GM19468 (cell line): ENCODE results near the gene NFIX.

Experiments used
- ATAC-seq: cut with Tn5 transposase; IDR thresholded peaks from one replicate; pipeline ENCODE4 v1.9.1; 2021; ENCODE audit warnings: mild to moderate bottlenecking, moderate library complexity, moderate number of reproducible peaks; ENCODE audit not compliant: unreplicated experiment; ENCODE audit errors: extremely low read depth

Gene NFIX

DNA sequence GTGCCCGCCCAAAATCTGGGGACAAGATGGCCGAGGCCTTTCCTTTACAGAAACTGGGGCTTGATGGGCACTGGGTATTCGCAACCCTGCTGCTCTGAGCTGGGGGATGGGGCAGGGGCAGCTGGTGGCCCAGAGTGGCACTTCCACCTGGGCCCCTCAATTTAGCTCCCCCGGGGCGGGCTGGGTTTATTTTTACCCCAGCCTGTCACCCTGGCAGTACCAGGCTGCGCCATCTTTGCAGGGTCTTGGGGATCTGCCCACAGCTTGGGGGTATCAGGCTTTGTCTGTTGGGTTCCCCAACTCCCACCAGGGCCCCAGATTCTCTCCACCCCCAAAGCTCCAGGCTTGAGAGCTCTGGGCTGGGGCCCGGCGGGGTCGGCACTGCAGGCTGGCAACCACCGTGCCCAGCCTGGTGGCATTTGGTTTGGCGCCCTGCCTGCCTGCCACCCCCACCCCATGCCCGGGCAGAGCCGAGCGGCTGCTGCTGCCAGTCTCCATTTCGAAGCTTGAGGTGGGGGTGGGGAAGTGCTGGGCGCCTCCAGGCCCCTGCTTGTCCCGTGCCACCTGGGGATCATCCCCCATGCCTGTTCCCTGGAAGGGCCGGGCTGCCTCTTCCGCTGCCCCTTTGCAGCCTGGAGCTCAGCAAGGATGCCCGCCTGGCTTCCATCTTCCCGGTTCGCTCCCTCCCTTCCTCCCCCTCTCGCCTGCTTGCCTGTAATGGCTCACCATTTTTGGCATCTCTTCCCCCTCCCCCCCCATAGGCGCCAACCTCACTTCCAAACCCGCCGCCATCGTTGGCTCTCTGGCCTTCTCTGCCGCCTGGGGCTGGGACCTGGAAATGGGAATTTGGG, 11.4 kb downstream of the NFIX start:
- ATAC-seq, result no peak

DNA sequence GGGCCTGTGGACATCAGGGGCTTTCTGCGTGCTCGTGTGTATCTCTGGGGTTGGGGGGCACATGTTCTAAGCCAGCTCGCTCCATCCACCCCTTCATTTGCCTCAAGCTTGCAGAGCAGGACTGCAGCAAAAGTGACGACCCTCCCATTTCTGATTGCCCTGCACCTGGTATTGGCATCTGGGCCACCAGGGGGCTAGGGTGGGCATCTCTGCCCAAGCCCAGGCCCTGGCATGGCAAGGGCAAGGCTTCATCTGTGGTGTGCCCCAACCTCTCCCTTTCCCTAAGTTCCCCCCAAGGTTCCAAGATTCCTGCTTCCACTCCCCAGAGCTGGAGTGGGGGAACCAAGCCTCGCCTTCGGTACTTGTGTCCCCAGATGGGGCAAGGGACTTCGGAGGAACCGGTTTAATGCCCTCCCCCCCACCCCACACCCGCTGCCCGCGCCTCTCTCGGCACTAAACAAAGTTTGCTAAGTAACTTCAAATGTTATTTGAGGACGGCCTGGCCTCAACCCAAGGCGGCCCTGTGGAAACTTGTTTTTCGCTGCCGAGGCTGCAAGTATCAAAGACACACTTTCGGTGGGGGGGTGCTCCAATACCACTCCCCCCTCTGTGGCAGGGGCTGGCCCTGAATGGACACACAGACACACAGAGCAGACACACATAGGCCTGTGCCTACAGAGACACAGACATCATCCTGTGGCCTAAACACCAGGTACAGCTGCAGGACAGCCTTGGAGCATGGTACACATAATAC, 12.2 kb downstream of the NFIX start:
- ATAC-seq, result no peak

DNA sequence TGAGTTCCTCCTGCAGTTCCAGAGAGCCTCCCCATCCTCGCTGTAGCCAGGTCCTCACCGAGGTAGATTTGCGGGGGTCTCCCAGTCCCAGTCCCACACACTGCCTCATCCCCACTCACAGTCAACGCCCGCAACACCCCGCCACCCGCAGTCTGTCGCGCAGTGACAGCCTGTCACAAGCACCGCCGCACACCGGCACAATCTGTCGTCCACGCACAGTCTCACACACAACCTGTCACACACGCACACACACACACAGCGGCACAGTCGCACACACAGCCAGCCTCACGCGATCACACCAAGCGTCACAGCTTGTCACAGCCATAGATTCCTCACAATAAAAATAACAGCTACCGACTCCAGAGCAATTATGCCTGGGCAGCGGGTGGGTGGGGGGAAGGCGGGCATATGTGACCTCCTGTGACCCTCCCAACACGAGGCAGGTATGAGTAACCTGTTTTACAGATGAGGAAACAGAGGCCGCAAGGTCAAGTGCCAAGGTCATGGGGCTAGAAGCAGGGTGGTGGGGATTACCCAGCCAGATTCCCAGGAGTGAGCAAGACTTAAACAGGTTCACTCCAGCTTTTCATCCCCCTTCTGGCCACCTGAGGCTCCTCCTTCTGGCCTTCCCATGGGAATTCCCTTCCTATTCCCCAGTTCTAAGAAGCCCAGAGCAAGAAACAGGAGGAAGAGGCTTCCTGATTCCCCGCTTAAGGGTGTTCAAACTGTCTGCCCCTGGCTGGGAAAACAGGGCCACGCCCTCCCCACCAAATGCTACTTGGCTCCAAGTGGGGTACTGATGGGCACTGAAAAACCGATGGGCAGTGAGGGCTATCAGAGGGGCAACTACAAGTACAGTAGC, 13.9 kb downstream of the NFIX start:
- ATAC-seq, result no peak

DNA sequence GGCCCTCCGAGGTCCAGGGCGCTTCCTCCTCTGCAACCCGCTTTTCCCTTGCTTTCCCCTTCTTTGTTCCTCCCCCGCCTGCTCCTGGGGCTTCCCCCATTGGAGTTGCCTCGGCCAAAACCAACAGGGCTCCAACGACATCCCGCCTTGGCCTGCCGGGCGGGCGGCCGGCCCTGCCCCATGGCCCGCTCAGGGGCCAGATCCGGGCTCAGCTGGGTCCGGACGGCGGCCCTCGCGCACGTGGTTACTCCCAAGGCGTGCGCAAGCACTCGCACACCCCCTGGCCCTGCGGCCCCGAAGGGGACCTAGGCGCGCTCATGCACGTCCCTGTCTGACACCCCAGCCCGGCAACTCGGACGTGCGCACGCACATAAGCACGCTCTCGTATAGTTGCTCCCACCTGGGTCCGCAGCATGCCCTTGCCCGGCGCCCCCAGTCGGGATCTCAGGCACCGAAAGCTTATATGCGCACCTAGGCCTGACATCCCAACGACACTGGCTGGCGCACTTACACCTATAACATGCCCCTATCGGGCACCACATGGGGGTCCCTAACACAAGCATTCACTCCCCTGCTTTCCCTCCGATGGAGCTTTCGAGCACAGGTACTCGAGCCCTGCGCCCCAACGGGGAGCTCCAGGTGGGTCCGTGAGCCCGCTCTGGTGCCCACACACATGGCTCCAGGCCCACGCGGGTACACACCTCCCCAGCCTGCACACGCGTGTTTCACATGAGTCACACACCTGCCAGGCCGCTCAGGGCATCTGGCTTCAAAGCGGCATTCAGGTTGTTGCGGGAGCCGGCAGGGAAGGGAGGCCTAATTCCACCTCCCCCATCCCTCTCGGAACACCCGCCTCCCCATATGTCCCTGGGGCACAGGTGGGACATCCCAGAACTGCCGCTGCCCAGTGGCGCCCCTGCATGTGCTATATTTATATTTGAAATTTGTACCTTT, 15.0 kb downstream of the NFIX start:
- no peak for ATAC-seq

DNA sequence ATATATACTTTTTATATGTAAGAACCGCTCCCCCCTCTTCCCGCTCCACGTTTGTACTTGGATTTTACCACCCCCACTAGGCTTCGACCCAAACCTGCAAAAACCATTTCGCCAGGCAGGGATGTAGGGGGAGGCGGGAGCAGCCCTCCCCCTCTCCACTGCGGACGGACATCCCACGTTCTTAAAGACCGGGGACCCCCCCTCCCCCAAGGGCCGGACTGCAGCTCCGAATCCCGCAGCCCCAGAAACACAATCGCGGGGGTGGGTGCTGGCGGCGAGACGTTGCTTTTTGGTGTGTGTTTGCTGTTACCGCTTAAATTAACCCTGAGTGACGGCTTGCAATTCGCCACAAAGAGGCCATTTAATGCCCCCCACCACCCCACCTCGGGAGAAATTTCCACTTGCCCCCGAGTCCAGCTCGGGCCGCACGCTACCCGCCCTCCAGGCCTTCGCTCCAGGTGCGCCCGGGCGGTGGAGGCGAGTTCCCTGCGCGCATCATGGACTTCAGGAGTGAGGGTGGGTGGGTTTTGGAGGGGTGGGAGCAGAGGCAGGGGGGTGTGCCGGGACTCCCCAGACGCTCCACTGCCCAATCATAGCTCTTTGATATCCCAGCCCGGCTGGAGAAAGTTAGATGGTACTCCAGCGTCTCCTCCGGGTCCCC, 15.8 kb downstream of the NFIX start:
- no peak for ATAC-seq

DNA sequence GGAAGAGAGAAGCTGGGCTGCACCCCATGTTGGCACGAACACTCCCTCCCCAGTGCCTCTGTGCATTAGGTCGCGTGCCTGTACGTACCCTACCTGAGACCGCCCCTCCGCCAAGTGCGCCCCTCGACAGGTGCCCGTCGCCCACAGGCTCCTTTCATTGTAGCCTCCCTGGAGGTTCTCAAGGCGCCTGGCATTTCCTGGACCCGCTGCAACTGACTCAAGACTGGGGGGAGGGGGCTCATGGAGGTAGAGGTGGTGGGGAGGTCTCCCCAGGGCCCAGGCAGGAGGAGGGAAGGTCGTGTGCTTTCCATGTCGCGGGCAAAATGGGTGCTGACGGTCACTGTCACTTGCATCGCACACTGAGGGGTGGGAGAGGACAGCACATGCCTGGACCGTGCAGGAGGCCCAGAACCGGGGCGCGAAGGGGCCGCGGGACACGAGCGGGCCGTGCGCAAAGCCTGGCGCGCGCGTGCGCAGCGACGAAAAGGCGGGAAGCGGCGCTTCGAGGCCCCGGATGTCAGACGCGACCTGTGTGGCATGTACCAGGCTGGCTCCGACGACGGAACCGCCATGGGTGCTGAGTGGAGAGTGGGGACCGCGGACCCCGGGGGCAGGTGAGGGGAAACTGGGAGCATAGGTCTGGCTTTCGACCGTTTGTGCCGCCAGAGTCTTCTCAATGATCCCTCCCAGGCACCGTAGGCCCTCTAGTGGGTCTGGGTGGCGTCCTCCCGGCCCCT, 16.5 kb downstream of the NFIX start:
- no peak for ATAC-seq

DNA sequence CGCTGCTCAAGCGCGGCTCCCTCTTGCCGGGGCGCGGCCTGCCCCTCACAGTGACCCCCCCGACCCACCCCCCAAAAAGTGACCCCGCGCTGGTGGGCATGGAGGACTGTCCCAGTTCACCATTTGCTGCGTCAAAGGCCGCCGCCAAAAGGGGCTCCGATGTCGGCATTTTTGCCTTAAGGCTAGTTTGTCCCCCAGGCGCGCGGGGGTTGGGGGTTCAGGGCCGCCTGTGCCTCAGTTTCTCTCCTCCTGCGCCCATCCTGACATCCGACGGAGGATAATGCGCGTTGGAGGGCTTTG, 17.1 kb downstream of the NFIX start:
- ATAC-seq, result no peak

DNA sequence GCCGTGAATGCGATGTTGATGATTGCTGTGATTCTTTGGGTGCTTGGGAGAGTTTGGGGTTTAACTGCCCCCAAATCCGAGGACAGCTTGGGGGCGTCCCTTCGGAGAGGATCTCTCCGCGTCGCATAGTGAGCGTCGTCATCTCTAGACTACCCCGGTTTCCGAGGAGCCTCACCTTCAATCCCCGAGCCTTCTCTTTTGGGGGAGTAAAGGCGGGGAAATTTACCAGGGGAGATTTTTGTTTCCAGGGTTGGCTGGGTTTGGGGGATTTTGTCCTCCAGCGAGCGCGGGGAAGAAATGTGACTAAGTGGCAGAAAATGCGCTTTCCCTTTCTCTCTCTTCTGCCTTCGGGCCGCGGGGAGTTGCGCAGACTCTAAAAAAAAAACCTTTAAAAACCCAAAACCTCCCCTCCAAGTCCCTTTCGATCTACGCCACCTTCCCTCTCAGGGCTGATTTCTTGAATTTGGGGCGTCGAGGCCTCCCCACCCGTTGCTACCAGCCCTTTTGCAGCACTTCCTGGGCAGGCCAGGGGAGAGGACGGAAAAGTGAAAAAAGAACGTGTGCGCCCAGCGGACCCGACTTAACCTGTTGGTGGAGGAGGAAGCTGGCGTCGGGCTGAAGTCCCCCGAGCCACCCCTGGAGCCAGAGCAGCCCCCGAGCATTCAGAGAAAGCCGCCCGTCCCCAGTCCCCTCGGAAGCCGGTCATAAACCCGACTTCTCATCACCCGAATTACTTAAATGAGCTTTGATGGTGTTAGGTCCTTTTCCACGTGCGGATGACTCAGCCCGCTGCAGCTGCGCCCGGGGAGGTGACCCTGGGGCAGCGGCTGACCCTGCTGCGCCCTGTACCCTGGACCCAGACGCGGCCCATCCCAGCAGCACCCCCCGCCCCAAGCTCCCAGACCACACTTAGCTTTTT, 17.7 kb downstream of the NFIX start:
- no peak for ATAC-seq

DNA sequence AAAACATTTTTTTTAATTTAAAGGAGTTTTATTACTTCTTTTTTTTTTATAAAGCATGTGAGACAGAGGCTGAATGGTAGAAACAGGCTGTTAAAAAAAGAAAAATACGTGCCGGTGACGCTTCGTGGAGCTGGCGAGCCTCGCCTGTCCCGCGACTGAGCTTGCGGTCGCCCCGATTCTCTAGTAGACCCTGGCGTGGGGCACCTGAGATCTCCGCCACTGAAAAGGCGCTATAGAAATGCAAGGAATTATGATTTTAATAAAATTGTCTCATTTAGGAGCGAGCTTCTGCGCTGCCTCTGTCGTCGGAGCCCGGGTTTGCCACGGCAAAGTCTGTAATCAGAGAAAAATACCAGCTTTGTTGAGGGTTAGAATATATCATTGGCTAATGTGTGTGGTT, 18.4 kb downstream of the NFIX start:
- ATAC-seq, result no peak

DNA sequence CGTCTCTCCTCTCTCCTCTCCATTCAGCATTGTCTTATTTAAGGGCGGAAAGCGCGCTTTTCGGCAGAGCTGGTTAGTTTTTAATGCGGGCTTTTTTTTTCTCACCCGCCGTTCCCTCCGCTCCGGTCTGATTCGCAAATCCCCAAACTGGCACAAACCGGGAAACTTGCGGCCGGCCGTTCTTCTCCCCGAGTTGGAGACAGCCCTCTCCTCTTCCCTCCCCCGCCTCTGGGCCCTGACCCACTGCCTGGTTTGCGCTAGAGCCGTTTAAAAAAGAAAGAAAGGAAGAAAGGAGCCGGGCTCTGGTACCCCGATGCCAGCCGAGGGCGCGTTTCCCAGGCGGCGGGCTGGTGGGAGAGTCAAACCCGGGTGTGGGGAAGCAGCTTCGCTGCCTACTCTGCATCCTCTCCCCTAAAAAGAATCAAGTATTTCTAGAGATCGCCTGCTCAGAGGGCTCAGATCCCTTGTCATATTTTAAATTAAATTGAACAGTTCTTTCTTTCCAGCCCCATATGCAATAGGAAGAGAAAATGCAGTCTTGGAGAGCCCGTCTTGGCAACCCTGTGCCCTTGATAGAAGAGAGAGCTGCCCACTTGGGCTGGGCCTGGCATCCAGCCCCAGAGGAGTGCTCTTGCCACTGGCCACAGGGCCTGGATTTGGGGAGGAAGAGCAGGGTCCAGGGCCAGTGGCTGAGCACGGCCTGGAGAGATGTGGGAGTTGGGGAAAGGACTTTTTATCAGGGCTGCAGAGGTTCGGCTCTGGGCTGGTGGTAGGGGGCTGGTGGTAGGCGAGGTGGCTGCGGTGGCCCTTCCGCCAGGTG, 19.0 kb downstream of the NFIX start:
- ATAC-seq, result no peak

DNA sequence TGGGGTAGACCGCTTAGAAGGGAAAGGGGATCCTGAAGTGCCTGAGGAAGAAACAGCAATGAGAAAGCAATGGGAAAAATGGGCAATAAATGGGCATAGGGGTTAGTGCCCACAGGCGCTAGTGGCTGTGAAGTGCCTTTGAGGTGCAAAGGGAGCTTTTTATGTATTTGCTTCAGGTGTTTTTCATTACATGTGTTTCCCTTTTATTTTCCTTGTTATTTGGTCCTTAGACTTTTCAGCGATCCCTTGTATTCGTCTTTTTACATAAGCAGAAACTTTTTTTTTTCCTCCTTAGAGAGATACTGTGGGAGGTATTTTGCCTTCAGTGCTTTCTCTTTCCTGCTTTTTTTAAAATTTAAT, 19.6 kb downstream of the NFIX start:
- no peak for ATAC-seq

DNA sequence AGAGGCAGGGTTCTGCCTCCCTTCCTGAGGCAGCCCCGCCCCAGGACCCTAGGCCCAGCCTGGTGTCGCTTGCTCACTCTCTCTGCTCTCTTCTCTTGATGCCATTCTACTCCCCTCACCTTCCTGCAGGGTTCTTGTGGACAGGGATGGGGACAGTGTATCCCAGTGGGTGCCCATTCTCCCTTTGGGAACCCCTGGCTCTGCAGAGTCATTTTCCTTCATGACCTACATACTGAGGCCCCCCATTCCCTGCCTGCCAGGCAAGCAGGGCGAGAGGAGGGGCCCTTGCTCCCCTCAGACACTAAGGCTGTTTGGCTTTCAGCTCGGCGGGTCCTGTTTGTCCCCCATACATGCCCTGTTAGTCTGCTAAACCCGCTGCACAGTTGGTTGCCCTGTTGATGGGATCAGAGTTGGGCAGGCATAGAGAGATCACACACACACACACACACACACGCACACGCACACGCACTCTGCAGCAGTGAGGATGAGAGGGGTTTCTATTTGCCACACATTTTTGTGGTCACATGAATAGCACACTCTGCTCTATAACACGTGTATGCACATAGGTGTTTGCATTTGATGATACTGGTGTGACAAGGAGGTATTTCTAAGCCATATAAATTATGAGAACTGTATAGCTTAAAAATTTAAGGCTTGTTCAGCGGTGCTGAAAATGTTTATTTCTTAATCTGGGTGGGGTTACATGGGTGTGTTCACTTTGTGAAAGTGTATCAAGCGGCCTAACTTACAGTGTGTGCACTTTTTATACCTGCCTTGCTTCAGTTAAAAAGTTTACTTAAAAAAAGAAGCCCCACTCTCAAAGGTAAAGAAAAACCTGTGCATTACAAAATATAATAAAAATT, 20.3 kb downstream of the NFIX start:
- ATAC-seq, result no peak

DNA sequence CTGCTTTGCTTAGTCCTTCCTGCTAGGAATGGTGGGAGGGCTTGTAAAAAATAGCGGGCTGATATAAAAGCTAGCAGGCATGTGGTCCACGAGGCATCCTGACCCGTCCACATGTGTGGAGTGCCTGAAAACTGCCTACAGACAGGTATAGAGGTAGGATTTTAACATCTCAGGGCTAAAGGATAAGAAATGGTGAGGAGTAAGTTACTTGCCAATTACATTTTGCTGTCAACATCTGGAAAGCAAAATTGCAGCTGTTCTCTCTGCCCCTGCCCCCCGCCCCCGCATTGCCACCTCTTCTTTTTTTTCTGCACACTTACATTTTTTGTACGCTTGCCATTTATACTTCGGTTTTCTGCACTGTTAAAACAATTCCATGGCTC, 21.0 kb downstream of the NFIX start:
- ATAC-seq, result no peak

DNA sequence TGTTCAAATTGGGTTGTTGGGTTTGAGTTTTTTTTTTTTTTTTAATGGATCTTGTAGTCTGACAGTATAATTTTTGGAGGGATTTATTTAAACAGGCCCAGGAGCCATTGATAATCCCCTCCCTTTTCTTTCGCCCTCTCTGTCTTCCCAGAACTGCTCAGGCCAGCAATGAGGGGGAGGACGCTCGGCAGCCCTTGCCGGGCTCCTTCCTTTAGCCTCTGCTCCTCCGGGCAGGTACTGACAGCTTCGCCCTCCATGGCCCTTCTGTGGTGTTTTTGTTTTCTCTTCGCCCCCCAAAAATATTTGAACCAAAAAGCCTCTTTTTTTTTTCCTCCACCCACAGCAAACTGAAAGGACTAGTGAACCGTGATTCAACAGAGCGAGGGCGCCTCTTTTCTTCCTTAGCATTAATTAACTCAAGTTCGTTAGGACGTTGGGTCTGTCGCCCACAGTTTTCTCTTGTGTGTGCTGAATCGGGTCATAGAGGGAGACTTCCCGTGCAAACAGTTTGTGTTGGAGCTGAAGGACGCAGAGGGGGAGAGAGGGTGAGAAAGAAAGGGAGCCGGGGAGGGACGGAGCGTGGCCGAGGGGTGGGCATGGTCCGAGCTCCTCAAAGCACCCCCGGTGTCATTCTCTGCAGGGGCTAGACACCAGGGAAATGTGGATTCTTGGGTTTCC, 21.5 kb downstream of the NFIX start:
- no peak for ATAC-seq

DNA sequence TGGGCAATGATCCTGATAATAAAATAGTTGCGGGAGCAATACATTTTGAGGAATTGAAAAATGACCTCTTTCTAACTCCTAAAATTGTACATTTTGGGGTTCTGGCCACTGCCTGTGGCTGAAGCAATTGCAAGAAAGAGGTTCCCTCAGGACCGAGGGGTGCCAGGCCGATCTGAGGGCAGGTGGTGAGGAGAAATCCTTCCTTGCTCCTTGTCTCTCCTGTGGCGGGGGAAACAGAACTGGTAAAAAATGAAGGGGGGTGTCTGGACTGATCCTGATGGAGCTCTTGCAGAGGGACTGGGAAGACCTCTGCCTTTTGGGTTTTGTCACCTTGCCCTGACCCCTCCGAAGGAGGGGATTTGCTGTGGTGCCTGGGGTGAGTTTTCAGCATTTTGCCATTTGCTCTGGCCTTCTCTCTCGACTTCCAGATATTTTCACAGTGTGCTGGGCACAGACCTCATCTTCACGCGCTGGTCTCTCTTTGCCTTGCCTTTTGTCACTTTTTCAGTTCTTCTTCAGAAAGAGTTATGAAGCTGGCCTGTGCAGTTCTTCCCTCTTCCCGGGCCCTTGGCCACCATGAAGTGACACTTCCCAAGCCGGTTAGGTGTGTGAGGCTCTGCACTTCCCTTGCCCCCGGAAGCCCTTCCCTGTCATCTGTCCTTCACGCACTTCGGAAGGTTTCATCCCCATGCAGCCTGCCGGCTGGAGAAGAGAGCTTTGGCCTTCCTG, 22.2 kb downstream of the NFIX start:
- ATAC-seq, result no peak
